Mucosa of rectum (tissue), 2 donors: ENCODE data around the gene BICDL1.
A peak's percentile ranks its signal among the peaks of the same experiment; 100 is the strongest.

Experiments
- H3K27ac ChIP-seq, 2 donors: one replicate each; pipeline ENCODE4 v1.7.0; 2013; ENCODE audit warnings: inconsistent platforms in 2 of 2, low read depth in 2 of 2, low read length in 2 of 2
- H3K27me3 ChIP-seq, 2 donors: one replicate each; pipeline ENCODE4 v1.7.0; 2013; ENCODE audit warnings: low read length in 2 of 2; ENCODE audit not compliant: control insufficient read depth in 2 of 2, insufficient read depth in 2 of 2
- H3K36me3 ChIP-seq, 2 donors: one replicate each; pipeline ENCODE4 v1.7.0; 2013; ENCODE audit warnings: low read length in 2 of 2; ENCODE audit not compliant: control insufficient read depth in 2 of 2, insufficient read depth in 2 of 2
- H3K4me1 ChIP-seq, 2 donors: one replicate each; pipeline ENCODE4 v1.7.0; 2013; ENCODE audit warnings: low read length in 2 of 2, mild to moderate bottlenecking in 1 of 2; ENCODE audit not compliant: control insufficient read depth in 2 of 2, insufficient read depth in 2 of 2
- H3K4me3 ChIP-seq, 2 donors: one replicate each; pipeline ENCODE4 v1.7.0; 2013; ENCODE audit warnings: low read length in 2 of 2
- H3K9ac ChIP-seq, 2 donors: one replicate each; pipeline ENCODE4 v1.7.0; 2013; ENCODE audit warnings: low read length in 2 of 2, low read depth in 1 of 2, mild to moderate bottlenecking in 1 of 2
- H3K9me3 ChIP-seq, 2 donors: one replicate each; pipeline ENCODE4 v1.7.0; 2013; ENCODE audit warnings: low read length in 2 of 2; ENCODE audit not compliant: control insufficient read depth in 2 of 2
- donor health status: healthy.
- donor health status: Normal muscosa, but diverticular disease.

The BICDL1 gene

GRCh38 chr12:119988472-119989360 lies at the start of gene BICDL1:
BICDL1 (plus strand) TSS chr12:119989236; CDS start chr12:119989869, 633 bp downstream.
- H3K4me3 ChIP-seq, result peak within 1 kb of the TSS; percentile 67 to 71
- no peaks in the 10 kb centered on the region for H3K36me3 ChIP-seq
- peak within 1 kb of the TSS; percentile 41 to 69 for H3K9ac ChIP-seq
- H3K27ac ChIP-seq, result peak within 1 kb of the TSS; percentile 85 to 86
- H3K27me3 ChIP-seq, result peaks cover 0 to 4% of the 10 kb centered on the region in 2 donors
- H3K4me1 ChIP-seq, result peaks cover 9 to 11% of the 10 kb centered on the region in 2 donors
- no peaks in the 10 kb centered on the region for H3K9me3 ChIP-seq

DNA sequence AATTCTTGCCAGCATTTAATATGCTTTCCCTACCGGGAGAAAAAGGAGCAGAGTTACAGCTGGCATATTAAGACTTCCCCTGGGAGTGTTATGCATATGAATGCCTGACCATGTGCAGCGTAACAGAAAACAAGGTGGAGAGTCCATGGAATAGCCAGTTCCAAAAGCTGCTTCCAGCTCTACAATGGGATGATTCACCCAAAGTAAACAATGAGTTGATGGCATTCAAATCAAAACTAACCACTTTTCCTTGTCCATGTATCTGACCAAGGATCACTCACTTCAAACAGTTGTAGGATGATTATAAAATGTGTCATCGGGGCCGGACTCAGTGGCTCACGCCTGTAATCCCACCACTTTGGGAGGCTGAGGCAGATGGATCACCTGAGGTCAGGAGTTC lies 48.1 kb upstream of the BICDL1 start:
- Histone ChIP-seq H3K4me1 (no peaks in the 10 kb centered on the region), H3K9ac (no peak overlapping the region), H3K36me3 (no peaks in the 10 kb centered on the region), H3K27me3 (no peaks in the 10 kb centered on the region), H3K27ac (no peak overlapping the region), H3K9me3 (no peaks in the 10 kb centered on the region), H3K4me3 (no peak overlapping the region)

- H3K9me3 ChIP-seq, result no peaks in the 10 kb centered on the region
These were observed 46.6 kb upstream of the BICDL1 start for GRCh38 chr12:119942386-119942785.

DNA sequence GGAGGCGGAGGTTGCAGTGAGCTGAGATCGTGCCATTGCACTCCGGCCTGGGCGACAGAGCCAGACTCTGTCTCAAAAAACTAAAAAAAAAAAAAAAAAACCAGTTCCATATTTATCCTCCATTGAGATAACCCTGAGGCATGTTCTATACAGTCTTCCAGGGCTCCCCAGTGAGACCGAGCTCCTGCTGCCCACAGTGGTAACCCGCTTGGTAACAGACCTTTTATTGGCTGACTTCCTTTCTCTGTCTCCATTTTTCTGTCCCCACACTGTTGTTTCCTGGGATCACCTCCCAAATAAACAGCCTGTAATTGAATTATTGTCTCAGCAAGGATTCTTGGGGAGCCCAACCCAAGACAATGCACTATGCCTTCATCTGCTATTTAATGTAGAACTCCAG lies 42.8 kb upstream of the BICDL1 start:
- Histone ChIP-seq H3K36me3 (no peaks in the 10 kb centered on the region), H3K27ac (no peak overlapping the region), H3K27me3 (no peaks in the 10 kb centered on the region), H3K9me3 (no peaks in the 10 kb centered on the region), H3K4me1 (no peaks in the 10 kb centered on the region), H3K4me3 (no peak overlapping the region), H3K9ac (no peak overlapping the region)

More at GRCh38 chr12:119942386-119942785, 46.6 kb upstream of the BICDL1 start:
- Histone ChIP-seq H3K4me1 (no peaks in the 10 kb centered on the region), H3K36me3 (no peaks in the 10 kb centered on the region), H3K4me3 (no peak overlapping the region), H3K9ac (no peak overlapping the region), H3K27me3 (no peaks in the 10 kb centered on the region), H3K27ac (no peak overlapping the region)

DNA sequence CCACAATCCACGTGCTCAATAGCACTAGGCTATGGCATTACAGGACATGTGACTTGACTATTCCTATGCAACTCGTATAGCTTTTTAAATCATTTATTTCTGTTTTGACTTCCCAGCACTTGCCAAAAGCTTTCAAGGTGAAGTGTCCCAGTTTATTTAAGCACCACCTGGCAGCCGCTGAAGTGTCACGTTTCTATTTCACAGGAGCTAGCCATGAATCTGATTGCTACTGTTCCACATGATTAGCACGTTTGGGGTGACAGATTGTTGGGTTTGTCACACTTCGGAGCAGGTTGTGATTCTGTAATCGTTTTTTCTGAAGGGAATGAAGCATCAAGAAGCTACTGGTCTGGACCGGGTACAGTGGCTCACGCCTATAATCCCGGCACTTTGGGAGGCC lies 39.9 kb upstream of the BICDL1 start:
- H3K27me3 ChIP-seq, result no peaks in the 10 kb centered on the region
- no peaks in the 10 kb centered on the region for H3K9me3 ChIP-seq
- H3K4me3 ChIP-seq, result no peak overlapping the region
- no peak overlapping the region for H3K27ac ChIP-seq
- H3K36me3 ChIP-seq, result no peaks in the 10 kb centered on the region
- H3K9ac ChIP-seq, result no peak overlapping the region
- H3K4me1 ChIP-seq, result no peaks in the 10 kb centered on the region

DNA sequence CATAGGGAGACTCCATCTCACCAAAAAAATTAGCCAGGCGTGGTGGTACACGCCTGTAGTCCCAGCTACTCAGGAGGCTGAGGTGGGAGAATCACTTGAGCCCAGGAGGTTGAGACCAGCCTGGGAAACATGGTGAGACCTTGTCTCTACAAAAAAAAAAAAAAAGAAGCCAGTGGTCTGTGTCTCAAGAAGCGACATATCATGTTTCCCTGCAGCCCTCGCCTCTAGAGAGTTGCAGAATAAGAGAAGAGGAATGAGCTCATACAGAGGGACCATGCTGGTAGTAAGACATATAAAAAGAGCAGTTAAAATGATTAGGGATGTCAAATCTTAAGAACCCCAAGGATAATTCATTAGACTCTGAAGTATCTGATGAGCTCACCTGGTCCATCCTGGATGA lies 39.4 kb upstream of the BICDL1 start:
- Histone ChIP-seq H3K9me3 (no peaks in the 10 kb centered on the region), H3K27ac (no peak overlapping the region), H3K27me3 (no peaks in the 10 kb centered on the region), H3K36me3 (no peaks in the 10 kb centered on the region), H3K9ac (no peak overlapping the region), H3K4me1 (no peaks in the 10 kb centered on the region), H3K4me3 (no peak overlapping the region)

GRCh38 chr12:119956047-119956446 lies 33.0 kb upstream of the BICDL1 start:
- Histone ChIP-seq H3K4me1 (no peaks in the 10 kb centered on the region), H3K36me3 (no peaks in the 10 kb centered on the region), H3K4me3 (no peak overlapping the region), H3K9ac (no peak overlapping the region), H3K27ac (no peak overlapping the region), H3K27me3 (no peaks in the 10 kb centered on the region), H3K9me3 (peaks cover 10 to 13% of the 10 kb centered on the region in 2 donors)

DNA sequence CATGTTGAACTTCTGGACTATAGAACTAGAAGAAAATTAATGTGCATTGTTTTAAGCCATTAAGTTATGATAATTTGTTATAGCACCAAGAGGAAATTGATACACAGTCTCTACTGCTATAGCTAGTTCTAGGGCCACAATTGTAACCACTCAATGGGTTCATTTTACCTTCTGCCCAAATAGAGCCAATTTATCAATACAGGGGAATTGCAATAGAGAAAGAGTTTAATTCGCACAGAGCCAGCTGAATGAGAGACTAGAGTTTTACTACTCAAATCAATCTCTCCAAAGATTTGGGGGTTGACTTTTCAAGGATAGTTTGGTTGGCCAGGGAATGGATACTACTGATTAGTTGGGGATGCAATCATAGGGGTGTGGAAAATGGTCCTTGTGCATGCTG lies 31.9 kb upstream of the BICDL1 start:
- Histone ChIP-seq H3K9me3 (peaks cover 10 to 13% of the 10 kb centered on the region in 2 donors), H3K4me3 (no peak overlapping the region), H3K27ac (no peak overlapping the region), H3K27me3 (no peaks in the 10 kb centered on the region), H3K9ac (no peak overlapping the region), H3K36me3 (no peaks in the 10 kb centered on the region), H3K4me1 (no peaks in the 10 kb centered on the region)

- H3K9ac ChIP-seq, result no peak overlapping the region
- H3K36me3 ChIP-seq, result no peaks in the 10 kb centered on the region
- no peaks in the 10 kb centered on the region for H3K27me3 ChIP-seq
- peaks cover 10 to 13% of the 10 kb centered on the region in 2 donors for H3K9me3 ChIP-seq
- no peak overlapping the region for H3K27ac ChIP-seq
- H3K4me1 ChIP-seq, result no peaks in the 10 kb centered on the region
- H3K4me3 ChIP-seq, result no peak overlapping the region
These were observed 29.6 kb upstream of the BICDL1 start for GRCh38 chr12:119959435-119959834.

- Histone ChIP-seq H3K4me1 (no peaks in the 10 kb centered on the region), H3K27me3 (no peaks in the 10 kb centered on the region), H3K27ac (no peak overlapping the region), H3K4me3 (no peak overlapping the region), H3K9ac (no peak overlapping the region), H3K36me3 (no peaks in the 10 kb centered on the region), H3K9me3 (no peaks in the 10 kb centered on the region)
These were observed 24.9 kb upstream of the BICDL1 start for GRCh38 chr12:119964123-119964522.
